ENCODE measurements around the gene STK10.
"Not testable (repeated sequence)": the region's sequence is repeated elsewhere in the genome, so short reads cannot be mapped to it uniquely, and the experiment has no call there.

Gene STK10

GRCh38 chr5:172031894-172032461, 156.0 kb downstream of the STK10 start:
- no peak for TF ChIP-seq JUND (IDR thresholded peaks at IDR 0.05; ENCODE audit: low read depth)
- in situ Hi-C loops (cut with HindIII; ENCODE audit: low pct_unique_long_range_greater_than_20kb, low sequenced_read_pairs): no loop called here
- DNase-seq (ENCODE audit: low read depth in 1 of 2, low spot score in 1 of 2): no peak

- in situ Hi-C loops (cut with HindIII; ENCODE audit: low pct_unique_long_range_greater_than_20kb, low sequenced_read_pairs): no loop called here
- DNase-seq (ENCODE audit: low read depth in 1 of 2, low spot score in 1 of 2): no peak
- no peak for TF ChIP-seq JUND (IDR thresholded peaks at IDR 0.05; ENCODE audit: low read depth)
These were observed 158.1 kb downstream of the STK10 start for GRCh38 chr5:172029876-172030275.

- no peak for TF ChIP-seq JUND (IDR thresholded peaks at IDR 0.05; ENCODE audit: low read depth)
- no peak for DNase-seq (ENCODE audit: low read depth in 1 of 2, low spot score in 1 of 2)
- in situ Hi-C loops (cut with HindIII; ENCODE audit: low pct_unique_long_range_greater_than_20kb, low sequenced_read_pairs): no loop called here
These were observed 159.9 kb downstream of the STK10 start for GRCh38 chr5:172028167-172028566.

GRCh38 chr5:172020110-172020786, 167.8 kb downstream of the STK10 start:
- in situ Hi-C loops (cut with HindIII; ENCODE audit: low pct_unique_long_range_greater_than_20kb, low sequenced_read_pairs); DNase-seq (ENCODE audit: low read depth in 1 of 2, low spot score in 1 of 2): not testable (repeated sequence)

GRCh38 chr5:172015346-172015745, 172.7 kb downstream of the STK10 start:
- no peak for DNase-seq (ENCODE audit: low read depth in 1 of 2, low spot score in 1 of 2)
- in situ Hi-C loops (cut with HindIII; ENCODE audit: low pct_unique_long_range_greater_than_20kb, low sequenced_read_pairs): no loop called here
- TF ChIP-seq JUND (IDR thresholded peaks at IDR 0.05; ENCODE audit: low read depth): no peak

GRCh38 chr5:172010278-172010677, 177.7 kb downstream of the STK10 start:
- peak; percentile 16 to 47 for DNase-seq (ENCODE audit: low read depth in 1 of 2, low spot score in 1 of 2)
- in situ Hi-C loops (cut with HindIII; ENCODE audit: low pct_unique_long_range_greater_than_20kb, low sequenced_read_pairs): no loop called here

GRCh38 chr5:172009536-172010270, 178.3 kb downstream of the STK10 start:
- in situ Hi-C loops (cut with HindIII; ENCODE audit: low pct_unique_long_range_greater_than_20kb, low sequenced_read_pairs): no loop called here
- TF ChIP-seq JUND (IDR thresholded peaks at IDR 0.05; ENCODE audit: low read depth): no peak
- no peak for DNase-seq (ENCODE audit: low read depth in 1 of 2, low spot score in 1 of 2)

More at GRCh38 chr5:172010278-172010677, 177.7 kb downstream of the STK10 start:
- no peak for TF ChIP-seq JUND (IDR thresholded peaks at IDR 0.05; ENCODE audit: low read depth)

GRCh38 chr5:172008689-172009141, 179.3 kb downstream of the STK10 start:
- TF ChIP-seq JUND (IDR thresholded peaks at IDR 0.05; ENCODE audit: low read depth): no peak
- in situ Hi-C loops (cut with HindIII; ENCODE audit: low pct_unique_long_range_greater_than_20kb, low sequenced_read_pairs): no loop called here
- DNase-seq (ENCODE audit: low read depth in 1 of 2, low spot score in 1 of 2): no peak

- no peak for TF ChIP-seq JUND (IDR thresholded peaks at IDR 0.05; ENCODE audit: low read depth)
- no peak for DNase-seq (ENCODE audit: low read depth in 1 of 2, low spot score in 1 of 2)
- in situ Hi-C loops (cut with HindIII; ENCODE audit: low pct_unique_long_range_greater_than_20kb, low sequenced_read_pairs): no loop called here
These were observed 179.9 kb downstream of the STK10 start for GRCh38 chr5:172008111-172008455.

- no peak for DNase-seq (ENCODE audit: low read depth in 1 of 2, low spot score in 1 of 2)
- no peak for TF ChIP-seq JUND (IDR thresholded peaks at IDR 0.05; ENCODE audit: low read depth)
- in situ Hi-C loops (cut with HindIII; ENCODE audit: low pct_unique_long_range_greater_than_20kb, low sequenced_read_pairs): no loop called here
These were observed 180.6 kb downstream of the STK10 start for GRCh38 chr5:172007175-172008110.

- in situ Hi-C loops (cut with HindIII; ENCODE audit: low pct_unique_long_range_greater_than_20kb, low sequenced_read_pairs): no loop called here
- TF ChIP-seq JUND (IDR thresholded peaks at IDR 0.05; ENCODE audit: low read depth): no peak
These were observed 181.5 kb downstream of the STK10 start, which contains the start of gene FBXW11 for GRCh38 chr5:172006321-172007174. Gene FBXW11, minus strand, starts transcription at chr5:172006638. Its CDS starts 136 bp downstream, at chr5:172006502.

More at GRCh38 chr5:172006321-172007174, 181.5 kb downstream of the STK10 start, which contains the start of gene FBXW11:
- peak; percentile 70 to 97 for DNase-seq (ENCODE audit: low read depth in 1 of 2, low spot score in 1 of 2)
